CD4-positive, alpha-beta T cell (primary cell): Measurements from ENCODE around the gene EVPLL. TPM values are rescaled to one million over a fixed set of nuclear protein-coding genes. Genes with fewer than 3 reads are reported as not detected.
"Not testable (repeated sequence)": the region's sequence is repeated elsewhere in the genome, so short reads cannot be mapped to it uniquely, and the experiment has no call there.

ENCODE experiments used
- ATAC-seq: fragments of 200-7000 bp; cut with Tn5 transposase; one replicate; pipeline ENCODE4 v1.10.0; 2022; ENCODE audit warnings: mild to moderate bottlenecking; ENCODE audit not compliant: poor library complexity
- CTCF ChIA-PET: fragments of 350-600 bp; sonication (Branson Sonifier 250); formaldehyde crosslinking; loops from one replicate; lab custom pipeline; 2021; ENCODE audit warnings: antibody characterized with exemption, inconsistent platforms; lab: Charles Lee
- POLR2A ChIA-PET: fragments of 350-600 bp; sonication (Branson Sonifier 250); formaldehyde crosslinking; loops from one replicate; lab custom pipeline; 2021; ENCODE audit warnings: antibody characterized with exemption, inconsistent platforms; lab: Charles Lee
- DNase-seq, 14 experiments: peaks; one replicate each; pipeline ENCODE4 v3.0.0-alpha.2; 2013 to 2020; ENCODE audit warnings: mixed read lengths in 2 of 14
- H3K27ac ChIP-seq, 2 donors: one replicate each; pipeline versions ENCODE4 v1.5.1 to v1.7.0; 2013; ENCODE audit warnings: low read length in 2 of 2, low read depth in 1 of 2, mild to moderate bottlenecking in 1 of 2
- H3K27me3 ChIP-seq, 2 experiments: 1 replicate in 1 of 2; 2 replicates in 1 of 2; pipeline versions ENCODE4 v1.6.1 to v1.7.0; 2013; ENCODE audit warnings: low read length in 2 of 2, control low read depth in 1 of 2, mild to moderate bottlenecking in 1 of 2, moderate library complexity in 1 of 2; ENCODE audit not compliant: insufficient read depth in 2 of 2, control insufficient read depth in 1 of 2
- H3K36me3 ChIP-seq: one replicate; pipeline ENCODE4 v1.6.1; 2013; ENCODE audit warnings: low read length, control low read depth; ENCODE audit not compliant: insufficient read depth
- H3K4me1 ChIP-seq: one replicate; pipeline ENCODE4 v1.6.1; 2013; ENCODE audit warnings: low read length, control low read depth; ENCODE audit not compliant: insufficient read depth
- H3K4me3 ChIP-seq: one replicate; pipeline ENCODE4 v1.5.1; 2013; ENCODE audit warnings: mild to moderate bottlenecking, low read length, moderate library complexity
- H3K9me3 ChIP-seq, 2 experiments: 1 replicate in 1 of 2; 2 replicates in 1 of 2; pipeline versions ENCODE4 v1.6.1 to v1.7.0; 2013; ENCODE audit warnings: low read length in 2 of 2, mild to moderate bottlenecking in 2 of 2, control low read depth in 1 of 2, moderate library complexity in 1 of 2; ENCODE audit not compliant: control insufficient read depth in 1 of 2, insufficient read depth in 1 of 2
- H3K27ac Mint-ChIP-seq: one replicate; pipeline ENCODE4 v1.8.0; 2020; ENCODE audit warnings: mixed read lengths
- H3K27me3 Mint-ChIP-seq: one replicate; pipeline ENCODE4 v1.8.0; 2021; ENCODE audit warnings: mixed read lengths
- H3K36me3 Mint-ChIP-seq: one replicate; pipeline ENCODE4 v1.8.0; 2021; ENCODE audit warnings: low read depth, mixed read lengths
- H3K4me1 Mint-ChIP-seq: one replicate; pipeline ENCODE4 v1.8.0; 2021; ENCODE audit warnings: low read depth, mixed read lengths
- H3K4me3 Mint-ChIP-seq: one replicate; pipeline ENCODE4 v1.8.0; 2020; ENCODE audit warnings: mild to moderate bottlenecking, mixed read lengths
- H3K9me3 Mint-ChIP-seq: one replicate; pipeline ENCODE4 v1.8.0; 2020; ENCODE audit warnings: mixed read lengths
- intact Hi-C, 2 experiments: fragments of 100-400 bp; cut with DNase I in 1 of 2; cut with micrococcal nuclease in 1 of 2; formaldehyde crosslinking; loops; one replicate each; pipeline versions ENCODE4 v1.15.1 to v1.9.0; 2023 to 2025; cut with DNase I, micrococcal nuclease
- total RNA-seq, 174 experiments: library from RNA in 2 of 174; stranded (reverse) in 2 of 174; gene quantifications; one replicate each; pipeline ENCODE4 v1.2.3 and lab custom pipeline; 2021 to 2026

Gene EVPLL
- total RNA-seq, 2 experiments from 2014 or later: not detected

GRCh38 chr17:18401872-18402590 lies 24.5 kb downstream of the EVPLL start:
- H3K4me1 Mint-ChIP-seq, ATAC-seq, H3K9me3 Mint-ChIP-seq, H3K4me3 Mint-ChIP-seq, H3K27me3 Mint-ChIP-seq, H3K36me3 ChIP-seq, POLR2A ChIA-PET, CTCF ChIA-PET, intact Hi-C loops, H3K9me3 ChIP-seq, DNase-seq, H3K27me3 ChIP-seq, H3K27ac Mint-ChIP-seq, H3K36me3 Mint-ChIP-seq, H3K27ac ChIP-seq, H3K4me1 ChIP-seq, H3K4me3 ChIP-seq: not testable (repeated sequence)

- H3K4me1 Mint-ChIP-seq, H3K27ac ChIP-seq, intact Hi-C loops, H3K27ac Mint-ChIP-seq, POLR2A ChIA-PET, H3K36me3 Mint-ChIP-seq, H3K9me3 ChIP-seq, H3K4me1 ChIP-seq, ATAC-seq, H3K9me3 Mint-ChIP-seq, H3K27me3 Mint-ChIP-seq, H3K27me3 ChIP-seq, CTCF ChIA-PET, H3K36me3 ChIP-seq, H3K4me3 Mint-ChIP-seq, H3K4me3 ChIP-seq, DNase-seq: not testable (repeated sequence)
These were observed 25.6 kb downstream of the EVPLL start for GRCh38 chr17:18403166-18403565.

GRCh38 chr17:18403604-18404003 lies 26.0 kb downstream of the EVPLL start:
- H3K9me3 Mint-ChIP-seq, DNase-seq, H3K27ac ChIP-seq, H3K4me3 ChIP-seq, H3K4me1 ChIP-seq, H3K36me3 Mint-ChIP-seq, H3K27ac Mint-ChIP-seq, intact Hi-C loops, H3K36me3 ChIP-seq, POLR2A ChIA-PET, H3K4me1 Mint-ChIP-seq, CTCF ChIA-PET, H3K27me3 ChIP-seq, H3K9me3 ChIP-seq, ATAC-seq, H3K4me3 Mint-ChIP-seq, H3K27me3 Mint-ChIP-seq: not testable (repeated sequence)

- H3K27me3 ChIP-seq, H3K4me1 ChIP-seq, POLR2A ChIA-PET, H3K36me3 Mint-ChIP-seq, CTCF ChIA-PET, H3K27me3 Mint-ChIP-seq, H3K9me3 Mint-ChIP-seq, H3K36me3 ChIP-seq, ATAC-seq, H3K4me3 ChIP-seq, H3K27ac ChIP-seq, intact Hi-C loops, H3K9me3 ChIP-seq: not testable (repeated sequence)
- peak overlapping the region; percentile 68 for H3K4me3 Mint-ChIP-seq
- peak overlapping the region; percentile 48 for H3K27ac Mint-ChIP-seq
- DNase-seq: peak in 4 of 14 experiments; percentile 3 to 23 (median 16)
- H3K4me1 Mint-ChIP-seq: peaks cover 32% of the 10 kb centered on the region
These were observed 31.3 kb downstream of the EVPLL start for GRCh38 chr17:18408906-18409305.

- CTCF ChIA-PET, H3K4me1 ChIP-seq, ATAC-seq, H3K27me3 Mint-ChIP-seq, H3K4me3 ChIP-seq, H3K9me3 ChIP-seq, H3K9me3 Mint-ChIP-seq, H3K27me3 ChIP-seq, POLR2A ChIA-PET, H3K27ac ChIP-seq, H3K36me3 ChIP-seq, intact Hi-C loops, H3K36me3 Mint-ChIP-seq, DNase-seq: not testable (repeated sequence)
- peaks cover 32% of the 10 kb centered on the region for H3K4me1 Mint-ChIP-seq
- H3K27ac Mint-ChIP-seq: peak overlapping the region; percentile 48
- H3K4me3 Mint-ChIP-seq: peak overlapping the region; percentile 68
These were observed 31.7 kb downstream of the EVPLL start for GRCh38 chr17:18409321-18409720.

GRCh38 chr17:18410736-18411135 lies 33.2 kb downstream of the EVPLL start:
- intact Hi-C loops, H3K4me1 ChIP-seq, H3K27me3 Mint-ChIP-seq, CTCF ChIA-PET, H3K36me3 Mint-ChIP-seq, H3K27me3 ChIP-seq, H3K9me3 Mint-ChIP-seq, H3K9me3 ChIP-seq, H3K36me3 ChIP-seq, DNase-seq, POLR2A ChIA-PET, H3K4me3 ChIP-seq, H3K27ac ChIP-seq, ATAC-seq: not testable (repeated sequence)
- peaks cover 32% of the 10 kb centered on the region for H3K4me1 Mint-ChIP-seq
- peak overlapping the region; percentile 77 for H3K4me3 Mint-ChIP-seq
- H3K27ac Mint-ChIP-seq: peak overlapping the region; percentile 36

GRCh38 chr17:18411377-18411864 lies 33.8 kb downstream of the EVPLL start:
- peak overlapping the region; percentile 58 for H3K27ac Mint-ChIP-seq
- CTCF ChIA-PET, H3K4me1 ChIP-seq, H3K9me3 ChIP-seq, H3K36me3 Mint-ChIP-seq, H3K27me3 Mint-ChIP-seq, H3K36me3 ChIP-seq, intact Hi-C loops, H3K27me3 ChIP-seq, H3K9me3 Mint-ChIP-seq, POLR2A ChIA-PET: not testable (repeated sequence)
- peaks cover 32% of the 10 kb centered on the region for H3K4me1 Mint-ChIP-seq
- DNase-seq: peak in 10 of 14 experiments; percentile 2 to 36 (median 16)
- ATAC-seq: peak; percentile 45
- Histone ChIP-seq H3K4me3 (peak overlapping the region; percentile 57), H3K27ac (peak overlapping the region in 1 of 2 donors; percentile 35)
- peak overlapping the region; percentile 87 for H3K4me3 Mint-ChIP-seq
